Hematopoietic multipotent progenitor cell treated with erythropoietin and hydrocortisone succinate and interleukin-3 and kit ligand, for 15 days (in vitro differentiated cells): ENCODE data around the gene TTLL3.

Experiments used
- DNase-seq: peaks from one replicate; pipeline ENCODE4 v3.0.0-alpha.2; 2015; ENCODE audit warnings: low spot score

Gene TTLL3

GRCh38 chr3:9781978-9782603 lies 28.0 kb upstream of the TTLL3 start:
- no peak for DNase-seq

GRCh38 chr3:9782770-9783169 lies 27.3 kb upstream of the TTLL3 start:
- DNase-seq, result peak; percentile 37

GRCh38 chr3:9783954-9784353 lies 26.1 kb upstream of the TTLL3 start:
- DNase-seq, result no peak

GRCh38 chr3:9784965-9785364 lies 25.1 kb upstream of the TTLL3 start:
- DNase-seq, result no peak

- no peak for DNase-seq
These were observed 24.5 kb upstream of the TTLL3 start for GRCh38 chr3:9785602-9786001.

GRCh38 chr3:9786209-9786739 lies 23.8 kb upstream of the TTLL3 start:
- no peak for DNase-seq

- DNase-seq, result no peak
These were observed 23.0 kb upstream of the TTLL3 start for GRCh38 chr3:9786825-9787669.

GRCh38 chr3:9787714-9788113 lies 22.3 kb upstream of the TTLL3 start:
- DNase-seq, result no peak

- DNase-seq, result no peak
These were observed 18.9 kb upstream of the TTLL3 start for GRCh38 chr3:9791127-9791526.

- no peak for DNase-seq
These were observed 18.2 kb upstream of the TTLL3 start for GRCh38 chr3:9791790-9792404.

- DNase-seq, result peak; percentile 95
These were observed 17.5 kb upstream of the TTLL3 start, which contains the start of the genes ARPC4 and TADA3 for GRCh38 chr3:9792405-9793160. Gene ARPC4 (plus strand): TSS chr3:9793082. CDS start chr3:9793122, 40 bp downstream. Gene TADA3 (minus strand): TSS chr3:9792473. CDS start chr3:9791466, 1,007 bp downstream.

- DNase-seq, result peak; percentile 37
These were observed 16.8 kb upstream of the TTLL3 start for GRCh38 chr3:9793161-9793781.

- DNase-seq, result no peak
These were observed 15.7 kb upstream of the TTLL3 start for GRCh38 chr3:9794400-9794799.

- DNase-seq, result no peak
These were observed 14.9 kb upstream of the TTLL3 start for GRCh38 chr3:9795207-9795606.

- no peak for DNase-seq
These were observed 12.7 kb upstream of the TTLL3 start for GRCh38 chr3:9797196-9797945.

GRCh38 chr3:9800529-9800928 lies 9.5 kb upstream of the TTLL3 start:
- no peak for DNase-seq

- no peak for DNase-seq
These were observed 6.6 kb upstream of the TTLL3 start for GRCh38 chr3:9803494-9803893.

- DNase-seq, result no peak
These were observed 5.1 kb upstream of the TTLL3 start for GRCh38 chr3:9804996-9805395.

- no peak for DNase-seq
These were observed 3.9 kb upstream of the TTLL3 start for GRCh38 chr3:9806137-9806536.

- DNase-seq, result no peak
These were observed 3.1 kb upstream of the TTLL3 start for GRCh38 chr3:9806688-9807589.
